A673 (cell line): ENCODE measurements around the gene NCOR2.

Experiments
- EZH2 ChIP-seq: fragments of 200-600 bp; sonication (generic); IDR thresholded peaks from 2 replicates; pipeline ENCODE4 v1.6.1; 2017; ENCODE audit warnings: borderline replicate concordance, low read depth, mild to moderate bottlenecking, mixed read lengths, antibody characterized with exemption, low read length; ENCODE audit not compliant: poor library complexity, severe bottlenecking
- TF ChIP-seq, protein P1 (sequence below): fragments of 300-800, 200-600 bp; sonication (generic); conservative IDR thresholded peaks from 2 replicates; pipeline ENCODE4 v1.5.1; 2017; ENCODE audit warnings: low read depth, mild to moderate bottlenecking, antibody characterized with exemption, low read length, moderate library complexity, mixed read lengths

DNA sequence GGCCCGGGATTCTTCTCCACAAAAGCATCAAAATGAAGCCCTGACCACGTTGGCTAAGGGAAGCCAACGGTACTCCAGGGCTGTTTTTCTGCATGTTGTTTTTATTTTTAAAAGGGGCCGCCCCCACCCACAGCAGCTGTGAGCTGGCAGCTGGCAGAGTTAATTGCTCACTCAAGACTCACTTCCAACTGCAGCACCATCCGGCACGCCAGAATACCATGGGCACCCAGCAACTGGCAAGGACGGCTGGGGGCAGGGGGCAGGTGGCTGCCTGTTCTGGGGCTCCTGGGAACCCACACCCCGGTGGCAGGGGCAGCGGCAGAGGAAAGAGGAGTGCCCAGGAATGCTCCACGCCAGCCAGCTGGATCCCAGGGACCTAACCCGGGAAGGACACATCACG, 44.3 kb downstream of the NCOR2 start:
- TF ChIP-seq, protein P1, sequence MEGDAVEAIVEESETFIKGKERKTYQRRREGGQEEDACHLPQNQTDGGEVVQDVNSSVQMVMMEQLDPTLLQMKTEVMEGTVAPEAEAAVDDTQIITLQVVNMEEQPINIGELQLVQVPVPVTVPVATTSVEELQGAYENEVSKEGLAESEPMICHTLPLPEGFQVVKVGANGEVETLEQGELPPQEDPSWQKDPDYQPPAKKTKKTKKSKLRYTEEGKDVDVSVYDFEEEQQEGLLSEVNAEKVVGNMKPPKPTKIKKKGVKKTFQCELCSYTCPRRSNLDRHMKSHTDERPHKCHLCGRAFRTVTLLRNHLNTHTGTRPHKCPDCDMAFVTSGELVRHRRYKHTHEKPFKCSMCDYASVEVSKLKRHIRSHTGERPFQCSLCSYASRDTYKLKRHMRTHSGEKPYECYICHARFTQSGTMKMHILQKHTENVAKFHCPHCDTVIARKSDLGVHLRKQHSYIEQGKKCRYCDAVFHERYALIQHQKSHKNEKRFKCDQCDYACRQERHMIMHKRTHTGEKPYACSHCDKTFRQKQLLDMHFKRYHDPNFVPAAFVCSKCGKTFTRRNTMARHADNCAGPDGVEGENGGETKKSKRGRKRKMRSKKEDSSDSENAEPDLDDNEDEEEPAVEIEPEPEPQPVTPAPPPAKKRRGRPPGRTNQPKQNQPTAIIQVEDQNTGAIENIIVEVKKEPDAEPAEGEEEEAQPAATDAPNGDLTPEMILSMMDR: no peak
- TF ChIP-seq EZH2: no peak
